Measurements from ENCODE around the gene TPCN1. TPM values are rescaled to one million over a fixed set of nuclear protein-coding genes. Genes with fewer than 3 reads are reported as not detected.

The TPCN1 gene
- total and polyA plus RNA-seq, 2 of the 8 experiments (the other 6 are each of a cell fraction or from before 2014, with no cell fraction given): 14.9 to 21.4 TPM

GRCh38 chr12:113285679-113286610 is 64.7 kb downstream of the TPCN1 start (continued):
- TF ChIP-seq BCL11A (IDR thresholded peaks at IDR 0.05; ENCODE audit: low read depth in 2 of 2, low read length in 2 of 2) (no peak), GABPA (IDR thresholded peaks at IDR 0.05; ENCODE audit: borderline replicate concordance, insufficient read depth, low read length) (no peak), TCF12 (IDR thresholded peaks at IDR 0.05; ENCODE audit: low read depth, low read length) (no peak)

Data from H1 (cell line).